AG04450 (cell line): ENCODE measurements around the gene HMX3. TPM values are rescaled to one million over a fixed set of nuclear protein-coding genes. Genes with fewer than 3 reads are reported as not detected.

Source experiments
- CTCF ChIA-PET: fragments of 300-600, 350-600 bp; formaldehyde crosslinking; extraction: SDS; loops from one replicate; lab custom pipeline; 2022; ENCODE audit warnings: antibody characterized with exemption, inconsistent platforms; lab: Charles Lee
- POLR2A ChIA-PET: fragments of 350-600 bp; formaldehyde crosslinking; extraction: SDS; loops from one replicate; lab custom pipeline; 2021; ENCODE audit warnings: antibody characterized with exemption, inconsistent platforms; lab: Yijun Ruan, JAX
- DNase-seq: peaks from one replicate; pipeline ENCODE4 v3.0.0-alpha.2; 2011; ENCODE audit warnings: low read depth, low spot score
- H3K27ac ChIP-seq: one replicate; pipeline ENCODE4 v1.5.1; 2012; ENCODE audit warnings: low read depth, low read length, control low read depth
- H3K27me3 ChIP-seq: one replicate; pipeline ENCODE4 v1.6.0; 2012; ENCODE audit warnings: low read length; ENCODE audit not compliant: control insufficient read depth, insufficient read depth
- H3K4me3 ChIP-seq: 2 replicates; pipeline ENCODE4 v1.5.1; 2011; ENCODE audit warnings: mild to moderate bottlenecking, low read depth, low read length, control low read depth
- H3K9me3 ChIP-seq: 2 replicates; pipeline ENCODE4 v1.5.1; 2012; ENCODE audit warnings: low read length; ENCODE audit not compliant: control insufficient read depth, insufficient read depth
- polyA plus RNA-seq: library from polyadenylated mRNA; depleted of rRNA; stranded (reverse); fragments of >200 nt; gene quantifications from 2 replicates; pipeline ENCODE4 v1.2.3, GENCODE V29; 2011
- TF ChIP-seq, protein P1 (sequence below): IDR thresholded peaks from 2 replicates; pipeline ENCODE4 v1.5.1; 2011; ENCODE audit warnings: low read depth, low read length, control low read depth, inconsistent platforms

Gene HMX3
- polyA plus RNA-seq, 1 experiment, result not detected

DNA sequence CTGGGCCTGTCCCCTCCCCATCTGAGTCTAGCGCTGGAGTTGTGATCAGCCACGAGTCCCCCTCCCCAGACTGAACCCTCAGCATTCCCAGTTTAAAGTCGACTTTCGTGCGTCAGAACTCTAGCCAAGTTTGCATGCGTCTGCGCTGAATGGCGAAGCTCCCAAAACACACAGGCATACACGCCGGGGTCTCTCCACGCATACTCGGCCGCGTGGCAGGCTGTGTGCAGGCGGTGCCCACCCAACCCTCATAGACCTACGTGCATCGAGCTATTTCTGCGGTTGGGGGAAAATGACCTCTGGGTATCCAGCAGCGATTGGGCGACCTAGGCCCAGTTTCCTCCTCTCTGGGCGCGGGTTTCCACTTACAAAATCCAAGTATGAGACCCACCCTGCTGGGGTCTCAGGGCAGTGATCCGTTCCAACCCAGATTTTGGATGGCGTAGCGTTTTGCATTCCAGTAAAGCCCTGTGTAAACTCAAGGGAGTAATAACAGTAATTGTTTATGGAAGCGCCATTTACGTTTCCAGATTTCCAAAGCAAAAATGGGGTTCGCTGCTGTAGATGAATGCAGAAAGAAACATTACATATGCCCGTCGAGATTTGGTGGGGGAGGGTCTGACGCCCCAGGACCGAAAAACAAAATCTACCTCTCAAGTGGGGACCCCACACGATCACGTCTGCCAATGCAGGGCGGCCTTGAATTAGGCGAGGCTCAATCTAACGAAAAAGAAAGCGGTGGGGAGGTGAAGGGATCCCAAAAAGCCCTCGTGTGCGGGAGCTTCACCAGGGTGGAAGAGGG lies 2.0 kb upstream of the HMX3 start:
- Histone ChIP-seq H3K9me3 (peaks cover 5% of the 10 kb centered on the region; the same call in 1 of the 2 replicates), H3K27ac (no peak overlapping the region), H3K4me3 (no peak overlapping the region), H3K27me3 (peaks cover 75% of the 10 kb centered on the region)
- POLR2A ChIA-PET, result no interaction called here
- TF ChIP-seq, protein P1, sequence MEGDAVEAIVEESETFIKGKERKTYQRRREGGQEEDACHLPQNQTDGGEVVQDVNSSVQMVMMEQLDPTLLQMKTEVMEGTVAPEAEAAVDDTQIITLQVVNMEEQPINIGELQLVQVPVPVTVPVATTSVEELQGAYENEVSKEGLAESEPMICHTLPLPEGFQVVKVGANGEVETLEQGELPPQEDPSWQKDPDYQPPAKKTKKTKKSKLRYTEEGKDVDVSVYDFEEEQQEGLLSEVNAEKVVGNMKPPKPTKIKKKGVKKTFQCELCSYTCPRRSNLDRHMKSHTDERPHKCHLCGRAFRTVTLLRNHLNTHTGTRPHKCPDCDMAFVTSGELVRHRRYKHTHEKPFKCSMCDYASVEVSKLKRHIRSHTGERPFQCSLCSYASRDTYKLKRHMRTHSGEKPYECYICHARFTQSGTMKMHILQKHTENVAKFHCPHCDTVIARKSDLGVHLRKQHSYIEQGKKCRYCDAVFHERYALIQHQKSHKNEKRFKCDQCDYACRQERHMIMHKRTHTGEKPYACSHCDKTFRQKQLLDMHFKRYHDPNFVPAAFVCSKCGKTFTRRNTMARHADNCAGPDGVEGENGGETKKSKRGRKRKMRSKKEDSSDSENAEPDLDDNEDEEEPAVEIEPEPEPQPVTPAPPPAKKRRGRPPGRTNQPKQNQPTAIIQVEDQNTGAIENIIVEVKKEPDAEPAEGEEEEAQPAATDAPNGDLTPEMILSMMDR, result no peak
- CTCF ChIA-PET, result interaction anchor here (0.6 to 1.8 kb wide), 20 partner anchors 9 to 1270 kb away, joined by 3 to 10 read pairs (median 4); partner anchors contain the start of gene BUB3
- DNase-seq, result no peak

DNA sequence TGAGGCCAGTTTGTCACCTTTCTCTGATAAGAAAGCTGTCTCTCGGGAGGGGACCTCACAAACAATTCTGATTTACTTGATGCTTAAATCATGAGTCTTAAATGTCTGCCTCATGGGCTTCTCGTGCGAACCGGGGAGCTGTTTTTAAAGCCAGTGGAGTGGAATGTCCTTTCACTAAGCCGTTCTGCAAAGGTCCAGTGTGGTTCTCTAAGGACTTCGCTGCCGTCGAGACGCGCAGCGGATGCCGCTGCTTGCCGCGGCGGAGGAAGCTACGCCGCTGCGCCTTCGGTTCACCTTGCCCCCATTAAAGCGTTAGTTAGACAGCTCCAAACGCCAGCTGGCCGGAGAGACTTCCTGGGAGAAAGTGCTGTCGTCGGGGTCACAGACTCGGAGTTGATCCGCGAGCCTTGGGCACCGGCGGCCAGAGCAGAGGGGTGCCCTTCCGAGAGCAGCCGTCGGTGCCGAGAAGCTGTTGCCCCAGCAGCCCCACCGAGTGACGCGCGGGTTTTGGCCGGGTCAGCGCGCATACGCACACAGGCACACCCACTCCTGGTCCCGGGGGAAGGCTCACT lies 1.3 kb upstream of the HMX3 start:
- H3K4me3 ChIP-seq, result no peak overlapping the region
- DNase-seq, result no peak
- POLR2A ChIA-PET, result no interaction called here

DNA sequence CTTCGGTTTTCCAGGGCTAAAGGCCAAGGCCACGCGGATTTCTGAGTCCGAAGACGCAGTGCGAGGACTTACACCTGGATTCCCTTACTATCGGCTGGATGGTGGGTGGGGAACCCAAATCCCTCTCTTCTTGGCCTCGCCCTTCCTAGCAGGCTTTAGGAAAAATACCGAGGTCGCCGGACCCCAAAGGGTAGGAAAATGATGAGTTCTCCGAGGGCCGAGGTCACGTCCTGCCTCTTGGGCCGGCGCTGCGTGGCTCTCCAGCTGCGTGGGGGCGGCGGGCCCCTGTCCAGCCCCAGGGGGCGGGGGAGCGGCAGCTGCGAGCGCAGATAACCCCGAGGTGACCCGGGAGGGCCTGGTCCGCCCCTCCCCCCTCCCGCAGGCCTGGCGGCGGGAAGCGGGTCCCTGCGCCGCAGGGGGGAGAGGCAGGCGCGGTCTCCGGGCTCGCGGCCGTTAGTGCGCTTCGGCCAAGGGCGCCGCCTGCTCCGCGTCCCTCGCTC lies 805 bp upstream of the HMX3 start:
- H3K27me3 ChIP-seq, result peaks cover 82% of the 10 kb centered on the region
- peaks cover 5% of the 10 kb centered on the region; the same call in 1 of the 2 replicates for H3K9me3 ChIP-seq
- ChIA-PET POLR2A (no interaction called here), CTCF (interaction anchor here (1.3 kb wide), 1 partner anchor 1269 kb away, joined by 3 read pairs; no protein-coding TSS in a partner anchor)
- no peak for DNase-seq
- no peak overlapping the region for H3K4me3 ChIP-seq
- TF ChIP-seq, protein P1, result no peak
- no peak overlapping the region for H3K27ac ChIP-seq

More for the DNA sequence above, 1.3 kb upstream of the HMX3 start:
- TF ChIP-seq, protein P1, result no peak
- H3K9me3 ChIP-seq, result peaks cover 5% of the 10 kb centered on the region; the same call in 1 of the 2 replicates
- no peak overlapping the region for H3K27ac ChIP-seq
- peaks cover 78% of the 10 kb centered on the region for H3K27me3 ChIP-seq
- CTCF ChIA-PET, result interaction anchor here (0.8 to 1.8 kb wide), 6 partner anchors 10 to 1269 kb away, joined by 3 to 10 read pairs (median 4); no protein-coding TSS in a partner anchor

DNA sequence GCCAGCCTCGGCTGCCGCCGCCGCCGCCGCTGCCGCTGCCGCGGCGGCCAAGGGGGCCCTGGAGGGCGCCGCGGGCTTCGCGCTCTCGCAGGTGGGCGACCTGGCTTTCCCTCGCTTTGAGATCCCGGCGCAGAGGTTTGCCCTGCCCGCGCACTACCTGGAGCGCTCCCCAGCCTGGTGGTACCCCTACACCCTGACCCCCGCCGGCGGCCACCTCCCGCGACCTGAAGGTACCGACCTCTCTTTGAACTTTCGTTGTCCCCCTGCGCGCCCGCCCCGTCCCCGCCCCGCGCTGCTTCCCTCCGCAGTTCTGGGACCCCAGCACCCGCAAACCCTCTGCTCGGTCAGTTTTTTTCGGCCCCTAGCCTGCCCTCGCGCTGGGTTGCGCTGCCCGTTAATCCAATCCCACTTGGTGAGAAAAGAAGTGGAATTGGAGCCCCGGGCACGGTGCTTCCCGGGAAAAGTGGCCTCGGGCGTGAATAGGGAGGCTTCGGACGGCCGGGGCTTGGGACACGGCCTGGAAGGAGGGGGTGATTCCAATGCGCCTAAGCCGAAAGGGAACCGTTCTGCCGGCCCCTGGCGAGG lies 543 bp downstream of the HMX3 start:
- H3K4me3 ChIP-seq, result no peak overlapping the region

More for the DNA sequence above, 543 bp downstream of the HMX3 start:
- Histone ChIP-seq H3K27me3 (peaks cover 96% of the 10 kb centered on the region), H3K9me3 (peaks cover 5% of the 10 kb centered on the region; the same call in 1 of the 2 replicates), H3K27ac (no peak overlapping the region)
- TF ChIP-seq, protein P1, result no peak
- POLR2A ChIA-PET, result no interaction called here
- DNase-seq, result no peak
- CTCF ChIA-PET, result interaction anchor here (0.5 kb wide), 1 partner anchor 1179 kb away, joined by 3 read pairs; no protein-coding TSS in a partner anchor
